PC-9 (cell line): ENCODE results near the gene LSM6.

Experiments
- CTCF ChIP-seq: fragments of 200-600 bp; sonication (generic); conservative IDR thresholded peaks from 2 replicates; pipeline ENCODE4 v1.6.1; 2017; ENCODE audit warnings: mixed run types, antibody characterized with exemption, mild to moderate bottlenecking, moderate library complexity
- EZH2 ChIP-seq: fragments of 200-600 bp; sonication (generic); IDR thresholded peaks from 2 replicates; pipeline ENCODE4 v1.8.0; 2017; ENCODE audit warnings: antibody characterized with exemption, low read depth

DNA sequence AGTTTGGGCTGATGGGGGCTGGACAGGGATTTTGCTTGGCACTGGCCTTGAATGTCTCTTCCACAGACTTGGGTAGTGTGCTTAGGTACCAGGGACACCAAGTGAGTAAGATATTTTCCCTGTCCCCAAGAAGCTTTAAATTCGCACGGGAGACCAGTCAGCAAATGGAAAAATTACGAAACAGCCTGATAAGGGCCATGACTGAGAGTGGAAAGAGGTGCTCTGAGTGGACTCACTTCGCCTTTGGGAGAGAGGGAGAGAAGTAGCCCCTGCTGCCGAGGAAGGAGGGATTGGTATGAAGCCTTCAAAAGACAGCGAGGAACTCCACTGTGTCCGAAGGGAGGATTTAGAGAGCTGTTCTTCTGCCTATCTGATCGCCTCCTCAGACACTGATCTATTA, 2.6 kb downstream of the LSM6 start:
- TF ChIP-seq CTCF = no peak
- no peak for TF ChIP-seq EZH2
